Measurements from ENCODE around the gene SPART. TPM values are rescaled to one million over a fixed set of nuclear protein-coding genes. Genes with fewer than 3 reads are reported as not detected.

The SPART gene
- total and polyA plus RNA-seq, 2 of the 8 experiments (the other 6 are each of a cell fraction or from before 2014, with no cell fraction given) = 27.2 to 74.1 TPM

GRCh38 chr13:36352350-36352749 lies 6.2 kb upstream of the SPART start (continued):
- TF ChIP-seq USF2 (IDR thresholded peaks at IDR 0.05; ENCODE audit: low read length) (no peak), CBX8 (IDR thresholded peaks at IDR 0.05; ENCODE audit: borderline replicate concordance, low read depth, low read length) (no peak)

Measured in H1 (cell line).